Measurements from ENCODE around the gene PLSCR1.

GRCh38 chr3:146546366-146546965 lies 2.1 kb upstream of the PLSCR1 start:
- no peak for TF ChIP-seq CTCF (IDR thresholded peaks at IDR 0.05)
- TF ChIP-seq POLR2A (IDR thresholded peaks at IDR 0.05): no peak

All from prostate gland (tissue), 2 donors.